ENCODE measurements around the gene KIF6. TPM values are rescaled to one million over a fixed set of nuclear protein-coding genes. Genes with fewer than 3 reads are reported as not detected.

Gene KIF6
- 6.2 TPM for total RNA-seq

GRCh38 chr6:39724787-39725631 is at the start of gene KIF6:
TSS of gene KIF6 (minus strand) at chr6:39725408. CDS start at chr6:39725310, 98 bp downstream.

GRCh38 chr6:39322306-39322850 is 402.8 kb downstream of the KIF6 start, which contains the start of gene KCNK16:
TSS of gene KCNK16 (minus strand) at chr6:39322702. CDS start at chr6:39322540, 162 bp downstream.

GRCh38 chr6:39314273-39314795 is 410.9 kb downstream of the KIF6 start, which contains the start of gene KCNK17:
TSS of gene KCNK17 (minus strand) at chr6:39314419. CDS start at chr6:39314320, 99 bp downstream.

Other genes with a start within 250 kb of the KIF6 start
- gene DAAM2, start 67.0 kb upstream of the KIF6 start, total RNA-seq, result 28.1 TPM
- gene MOCS1, start 209.1 kb upstream of the KIF6 start, total RNA-seq, result 20.8 TPM

Data from camera-type eye (tissue), 1 donor.